ENCODE results near the gene CCDC73.

DNA sequence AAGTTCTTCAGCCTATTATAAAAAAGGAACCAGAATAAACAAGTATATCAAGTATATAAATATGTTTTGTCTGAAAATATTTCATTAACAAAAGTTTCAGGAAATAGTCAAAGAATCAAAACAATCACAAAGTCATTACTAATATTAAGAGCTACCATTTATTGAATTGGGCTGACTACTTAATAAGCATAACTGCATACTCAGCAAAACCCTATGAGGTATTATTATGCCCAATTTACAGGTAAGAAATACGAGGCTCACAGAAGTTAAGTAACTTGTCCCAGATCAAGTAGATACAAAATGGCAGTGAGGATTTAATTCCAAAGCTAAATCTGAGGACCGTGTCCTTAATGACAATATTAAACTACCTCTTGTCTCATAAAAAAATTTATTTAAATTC is 158.6 kb downstream of the CCDC73 start:
- TF ChIP-seq, protein P1, sequence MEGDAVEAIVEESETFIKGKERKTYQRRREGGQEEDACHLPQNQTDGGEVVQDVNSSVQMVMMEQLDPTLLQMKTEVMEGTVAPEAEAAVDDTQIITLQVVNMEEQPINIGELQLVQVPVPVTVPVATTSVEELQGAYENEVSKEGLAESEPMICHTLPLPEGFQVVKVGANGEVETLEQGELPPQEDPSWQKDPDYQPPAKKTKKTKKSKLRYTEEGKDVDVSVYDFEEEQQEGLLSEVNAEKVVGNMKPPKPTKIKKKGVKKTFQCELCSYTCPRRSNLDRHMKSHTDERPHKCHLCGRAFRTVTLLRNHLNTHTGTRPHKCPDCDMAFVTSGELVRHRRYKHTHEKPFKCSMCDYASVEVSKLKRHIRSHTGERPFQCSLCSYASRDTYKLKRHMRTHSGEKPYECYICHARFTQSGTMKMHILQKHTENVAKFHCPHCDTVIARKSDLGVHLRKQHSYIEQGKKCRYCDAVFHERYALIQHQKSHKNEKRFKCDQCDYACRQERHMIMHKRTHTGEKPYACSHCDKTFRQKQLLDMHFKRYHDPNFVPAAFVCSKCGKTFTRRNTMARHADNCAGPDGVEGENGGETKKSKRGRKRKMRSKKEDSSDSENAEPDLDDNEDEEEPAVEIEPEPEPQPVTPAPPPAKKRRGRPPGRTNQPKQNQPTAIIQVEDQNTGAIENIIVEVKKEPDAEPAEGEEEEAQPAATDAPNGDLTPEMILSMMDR (IDR thresholded peaks at IDR 0.05; ENCODE audit: insufficient read depth, low read depth, low read length), result no peak
- no peak for TF ChIP-seq EZH2 (IDR thresholded peaks at IDR 0.05; ENCODE audit: insufficient read depth, low read length)
